Esophagus muscularis mucosa (tissue), 3 donors: ENCODE measurements around the gene TLE3.

Source experiments
- EP300 ChIP-seq: sonication (generic); formaldehyde crosslinking; IDR thresholded peaks from one replicate; pipeline ENCODE4 v1.6.1; 2017; ENCODE audit warnings: antibody characterized with exemption
- TF ChIP-seq, protein P1 (sequence below), 3 experiments: fragments of 200-600 bp in 2 of 3; fragments of 450-650 bp in 1 of 3; sonication (generic) in 2 of 3; IDR thresholded peaks; one replicate each; pipeline ENCODE4 v1.5.1; 2017 to 2019; ENCODE audit warnings: antibody characterized with exemption in 3 of 3, mild to moderate bottlenecking in 2 of 3, moderate library complexity in 1 of 3

DNA sequence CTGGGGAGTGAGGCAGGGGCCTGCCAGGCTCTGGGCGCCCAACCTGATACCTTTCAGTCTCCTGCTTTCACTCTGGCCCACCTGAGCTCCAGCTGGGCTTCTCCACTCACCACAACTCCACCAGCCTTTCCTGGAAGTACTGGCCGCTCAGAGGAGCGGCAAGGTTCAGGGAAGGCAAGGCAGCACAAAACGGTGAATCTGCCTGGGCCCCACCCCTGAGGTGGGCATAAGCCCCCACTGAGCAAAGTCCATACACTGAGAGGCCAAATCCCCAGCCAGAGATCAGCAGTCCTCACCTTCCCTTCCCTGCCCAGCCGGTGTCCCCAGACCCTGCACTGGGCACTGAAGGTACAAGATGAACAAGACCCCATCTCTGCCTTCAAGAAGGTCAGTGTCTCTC is 70.7 kb downstream of the TLE3 start:
- TF ChIP-seq, protein P1, sequence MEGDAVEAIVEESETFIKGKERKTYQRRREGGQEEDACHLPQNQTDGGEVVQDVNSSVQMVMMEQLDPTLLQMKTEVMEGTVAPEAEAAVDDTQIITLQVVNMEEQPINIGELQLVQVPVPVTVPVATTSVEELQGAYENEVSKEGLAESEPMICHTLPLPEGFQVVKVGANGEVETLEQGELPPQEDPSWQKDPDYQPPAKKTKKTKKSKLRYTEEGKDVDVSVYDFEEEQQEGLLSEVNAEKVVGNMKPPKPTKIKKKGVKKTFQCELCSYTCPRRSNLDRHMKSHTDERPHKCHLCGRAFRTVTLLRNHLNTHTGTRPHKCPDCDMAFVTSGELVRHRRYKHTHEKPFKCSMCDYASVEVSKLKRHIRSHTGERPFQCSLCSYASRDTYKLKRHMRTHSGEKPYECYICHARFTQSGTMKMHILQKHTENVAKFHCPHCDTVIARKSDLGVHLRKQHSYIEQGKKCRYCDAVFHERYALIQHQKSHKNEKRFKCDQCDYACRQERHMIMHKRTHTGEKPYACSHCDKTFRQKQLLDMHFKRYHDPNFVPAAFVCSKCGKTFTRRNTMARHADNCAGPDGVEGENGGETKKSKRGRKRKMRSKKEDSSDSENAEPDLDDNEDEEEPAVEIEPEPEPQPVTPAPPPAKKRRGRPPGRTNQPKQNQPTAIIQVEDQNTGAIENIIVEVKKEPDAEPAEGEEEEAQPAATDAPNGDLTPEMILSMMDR (IDR thresholded peaks at IDR 0.05): no peak
- no peak for TF ChIP-seq EP300
